Fibroblast of villous mesenchyme (primary cell): ENCODE measurements around the gene RNF148. TPM values are rescaled to one million over a fixed set of nuclear protein-coding genes. Genes with fewer than 3 reads are reported as not detected.

Source experiments
- DNase-seq: peaks from one replicate; pipeline ENCODE4 v3.0.0-alpha.2; 2010; ENCODE audit warnings: low read depth
- H3K4me3 ChIP-seq: 2 replicates; pipeline ENCODE4 v1.5.1; 2011; ENCODE audit warnings: low read depth, mild to moderate bottlenecking, low read length
- total RNA-seq: library from RNA; depleted of rRNA; stranded (reverse); fragments of >200 nt; gene quantifications from 2 replicates; pipeline ENCODE4 v1.2.3, GENCODE V29; 2012
- TF ChIP-seq, protein P1 (sequence below): IDR thresholded peaks from 2 replicates; pipeline ENCODE4 v1.5.1; 2012; ENCODE audit warnings: low read depth, mild to moderate bottlenecking, low read length; ENCODE audit not compliant: insufficient read depth

The RNF148 gene, protein sequence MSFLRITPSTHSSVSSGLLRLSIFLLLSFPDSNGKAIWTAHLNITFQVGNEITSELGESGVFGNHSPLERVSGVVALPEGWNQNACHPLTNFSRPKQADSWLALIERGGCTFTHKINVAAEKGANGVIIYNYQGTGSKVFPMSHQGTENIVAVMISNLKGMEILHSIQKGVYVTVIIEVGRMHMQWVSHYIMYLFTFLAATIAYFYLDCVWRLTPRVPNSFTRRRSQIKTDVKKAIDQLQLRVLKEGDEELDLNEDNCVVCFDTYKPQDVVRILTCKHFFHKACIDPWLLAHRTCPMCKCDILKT
- total RNA-seq: 0.43 and 0.64 TPM in 2 replicates

GRCh38 chr7:122702872-122703510 lies at the start of gene RNF148:
TSS of gene RNF148 (minus strand) at chr7:122702922. CDS start at chr7:122702750, 172 bp downstream.
- no peak within 1 kb of the TSS for H3K4me3 ChIP-seq
- no peak for DNase-seq
- TF ChIP-seq, protein P1, sequence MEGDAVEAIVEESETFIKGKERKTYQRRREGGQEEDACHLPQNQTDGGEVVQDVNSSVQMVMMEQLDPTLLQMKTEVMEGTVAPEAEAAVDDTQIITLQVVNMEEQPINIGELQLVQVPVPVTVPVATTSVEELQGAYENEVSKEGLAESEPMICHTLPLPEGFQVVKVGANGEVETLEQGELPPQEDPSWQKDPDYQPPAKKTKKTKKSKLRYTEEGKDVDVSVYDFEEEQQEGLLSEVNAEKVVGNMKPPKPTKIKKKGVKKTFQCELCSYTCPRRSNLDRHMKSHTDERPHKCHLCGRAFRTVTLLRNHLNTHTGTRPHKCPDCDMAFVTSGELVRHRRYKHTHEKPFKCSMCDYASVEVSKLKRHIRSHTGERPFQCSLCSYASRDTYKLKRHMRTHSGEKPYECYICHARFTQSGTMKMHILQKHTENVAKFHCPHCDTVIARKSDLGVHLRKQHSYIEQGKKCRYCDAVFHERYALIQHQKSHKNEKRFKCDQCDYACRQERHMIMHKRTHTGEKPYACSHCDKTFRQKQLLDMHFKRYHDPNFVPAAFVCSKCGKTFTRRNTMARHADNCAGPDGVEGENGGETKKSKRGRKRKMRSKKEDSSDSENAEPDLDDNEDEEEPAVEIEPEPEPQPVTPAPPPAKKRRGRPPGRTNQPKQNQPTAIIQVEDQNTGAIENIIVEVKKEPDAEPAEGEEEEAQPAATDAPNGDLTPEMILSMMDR: no peak

- no peak for DNase-seq
- no peak overlapping the region for H3K4me3 ChIP-seq
- TF ChIP-seq, protein P1: no peak
Measured at GRCh38 chr7:122750389-122750788, 47.7 kb upstream of the RNF148 start.

GRCh38 chr7:122748195-122748594 lies 45.5 kb upstream of the RNF148 start:
- H3K4me3 ChIP-seq: no peak overlapping the region
- no peak for DNase-seq
- TF ChIP-seq, protein P1: no peak

DNA sequence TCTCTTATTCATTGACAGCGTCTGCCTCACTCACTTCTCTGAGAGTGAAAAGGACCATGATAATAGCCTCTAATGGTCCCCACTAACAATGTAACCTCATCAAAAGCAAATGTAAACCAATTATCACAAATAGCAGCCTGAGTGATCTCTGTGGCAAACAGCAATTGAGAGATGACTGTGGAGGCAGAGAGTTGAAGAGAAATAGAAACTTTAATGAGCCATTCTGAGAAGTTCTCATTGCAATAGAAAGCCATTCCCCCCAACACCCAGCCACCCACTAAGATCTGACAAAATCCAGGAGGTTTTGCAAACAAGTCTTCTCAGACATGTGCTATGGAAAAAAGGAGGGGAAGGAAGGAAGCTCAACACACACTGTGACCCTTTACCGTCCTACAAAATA lies 44.2 kb upstream of the RNF148 start:
- H3K4me3 ChIP-seq: no peak overlapping the region
- TF ChIP-seq, protein P1: no peak
- DNase-seq: no peak

DNA sequence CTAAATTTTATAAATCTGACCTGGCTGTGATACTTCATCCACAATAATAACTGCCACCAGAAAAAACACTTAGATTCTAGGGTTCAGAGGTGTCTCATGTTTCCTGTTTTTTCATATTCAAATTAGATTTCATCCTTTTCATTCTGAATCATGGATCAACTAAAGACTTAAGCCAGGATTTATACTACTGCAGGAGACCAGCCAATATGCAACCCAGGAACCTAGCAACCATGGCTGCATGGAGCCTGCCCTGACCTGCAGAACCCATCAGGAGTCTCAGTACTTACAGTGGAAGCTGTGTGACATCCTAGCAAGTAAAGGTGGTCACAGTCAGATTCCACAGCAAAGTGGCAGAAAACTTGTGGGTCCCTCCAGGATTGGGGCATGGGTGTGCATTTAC lies 40.5 kb upstream of the RNF148 start:
- TF ChIP-seq, protein P1: no peak
- no peak overlapping the region for H3K4me3 ChIP-seq
- no peak for DNase-seq

DNA sequence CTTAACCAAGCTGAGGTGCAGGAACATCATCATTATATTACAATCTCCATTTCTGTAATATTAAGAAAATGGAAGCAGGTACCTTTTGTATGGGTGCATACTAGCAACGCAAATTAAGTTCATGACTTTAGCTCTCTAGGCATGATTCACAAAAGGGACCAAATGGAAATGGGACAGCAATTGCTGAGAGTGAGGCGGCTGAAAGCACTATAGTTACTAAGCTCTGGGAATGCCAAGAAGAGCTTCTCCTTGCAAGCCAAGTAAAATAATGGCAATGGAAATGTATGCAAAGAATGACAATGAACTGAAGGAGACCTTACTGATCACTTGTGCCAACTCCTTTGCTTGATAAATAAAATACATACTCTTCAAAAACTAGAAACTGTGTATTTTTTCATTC lies 36.2 kb upstream of the RNF148 start:
- no peak for DNase-seq
- H3K4me3 ChIP-seq: no peak overlapping the region
- TF ChIP-seq, protein P1: no peak

DNA sequence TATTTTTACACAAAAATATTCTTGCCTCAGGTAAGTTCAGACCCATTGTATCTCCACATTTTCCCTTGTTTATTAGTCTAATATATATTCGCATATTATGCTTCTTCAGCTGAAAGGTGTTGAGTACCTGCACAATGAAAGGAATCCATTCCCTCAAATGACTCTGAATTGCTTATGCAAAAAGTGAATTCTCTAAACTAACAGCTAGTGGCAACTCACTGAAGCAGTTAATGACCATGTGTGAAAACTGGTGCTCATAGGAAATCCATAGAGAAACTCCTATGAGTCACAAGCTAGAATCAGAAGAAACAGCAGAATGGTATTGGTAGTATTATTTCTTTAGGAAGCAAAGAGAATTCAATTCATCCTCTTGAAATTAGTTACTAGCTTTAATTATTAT lies 33.5 kb upstream of the RNF148 start:
- no peak for DNase-seq
- H3K4me3 ChIP-seq: no peak overlapping the region
- TF ChIP-seq, protein P1: no peak
